Activated effector memory CD4-positive, alpha-beta T cell treated with anti-CD3 and anti-CD28 coated beads, Interleukin-2, amount 50 U/mL, for 16 hours (primary cell): ENCODE data around the gene SMIM33.
"Not testable (repeated sequence)": the region's sequence is repeated elsewhere in the genome, so short reads cannot be mapped to it uniquely, and the experiment has no call there.

Experiments used
- DNase-seq: peaks from one replicate; pipeline ENCODE4 v3.0.0-alpha.2; 2020

Gene SMIM33

GRCh38 chr5:139470821-139471300, at the start of gene SMIM33:
Gene SMIM33 (plus strand): TSS chr5:139471004. CDS start chr5:139471122, 118 bp downstream.
- DNase-seq: peak; percentile 79

DNA sequence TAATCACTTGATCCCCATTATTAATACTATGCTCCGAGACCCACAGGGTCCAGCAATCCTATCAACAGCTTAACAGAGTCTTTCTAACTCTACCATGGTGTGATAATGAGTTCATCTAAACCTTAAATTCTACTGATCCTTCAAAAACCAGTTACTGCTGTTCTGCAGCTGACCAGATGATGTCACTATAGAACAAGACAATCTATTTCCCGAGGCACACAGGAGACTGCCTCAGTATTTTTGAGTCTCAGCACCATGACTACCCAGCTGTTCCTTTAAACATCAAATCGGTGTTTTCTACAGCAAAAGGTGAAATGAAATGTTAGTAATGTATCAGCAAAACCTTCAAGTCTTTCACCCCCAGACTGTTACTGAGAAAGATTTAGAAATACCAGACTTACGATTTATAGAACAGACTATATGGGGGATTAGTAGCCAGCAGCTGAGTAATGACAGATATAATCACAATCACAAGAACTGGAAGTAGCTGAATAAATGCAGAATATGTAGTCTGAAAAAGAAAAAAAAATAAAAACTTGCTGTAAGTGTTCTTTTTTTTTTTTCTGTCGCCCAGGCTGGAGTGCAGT, 48.4 kb upstream of the SMIM33 start:
- DNase-seq: no peak

- DNase-seq: no peak
These were observed 45.3 kb upstream of the SMIM33 start for GRCh38 chr5:139425497-139425896.

GRCh38 chr5:139426203-139426885, 44.5 kb upstream of the SMIM33 start:
- DNase-seq: no peak

- no peak for DNase-seq
These were observed 40.8 kb upstream of the SMIM33 start for GRCh38 chr5:139430015-139430414.

GRCh38 chr5:139431706-139432105, 39.1 kb upstream of the SMIM33 start:
- DNase-seq: no peak

DNA sequence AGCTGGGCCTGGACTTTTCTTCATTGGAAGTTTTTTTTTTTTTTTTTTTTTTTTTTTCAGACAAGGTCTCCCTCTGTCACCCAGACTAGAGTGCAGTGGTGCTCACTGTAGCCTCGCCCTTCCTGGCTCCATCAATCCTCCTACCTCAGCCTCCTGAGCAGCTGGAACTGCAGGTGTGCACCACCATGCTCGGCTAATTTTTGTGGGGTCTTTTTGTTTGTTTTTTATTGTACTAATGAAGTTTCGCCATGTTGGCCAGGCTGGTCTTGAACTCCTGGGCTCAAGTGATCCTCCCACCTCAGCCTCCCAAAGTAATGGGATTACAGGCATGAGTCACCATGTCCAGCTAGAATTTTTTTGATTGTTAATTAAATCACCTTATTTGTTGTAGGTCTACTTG, 35.1 kb upstream of the SMIM33 start:
- DNase-seq: no peak

DNA sequence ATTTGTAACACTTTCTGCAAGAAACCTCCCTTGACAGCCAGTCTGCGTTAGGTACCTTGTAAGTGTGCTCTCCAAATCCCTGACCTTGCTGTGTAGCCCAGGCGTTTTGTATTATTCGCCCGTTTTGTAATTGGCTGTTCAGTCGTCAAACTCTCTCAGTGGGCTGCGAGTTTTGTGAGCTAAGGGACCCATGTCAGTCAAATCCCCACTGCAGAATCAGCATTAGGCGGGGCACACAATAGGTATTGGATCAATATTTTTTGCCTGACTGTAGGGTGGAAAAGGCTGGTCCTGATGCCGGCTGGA, 32.1 kb upstream of the SMIM33 start:
- no peak for DNase-seq

DNA sequence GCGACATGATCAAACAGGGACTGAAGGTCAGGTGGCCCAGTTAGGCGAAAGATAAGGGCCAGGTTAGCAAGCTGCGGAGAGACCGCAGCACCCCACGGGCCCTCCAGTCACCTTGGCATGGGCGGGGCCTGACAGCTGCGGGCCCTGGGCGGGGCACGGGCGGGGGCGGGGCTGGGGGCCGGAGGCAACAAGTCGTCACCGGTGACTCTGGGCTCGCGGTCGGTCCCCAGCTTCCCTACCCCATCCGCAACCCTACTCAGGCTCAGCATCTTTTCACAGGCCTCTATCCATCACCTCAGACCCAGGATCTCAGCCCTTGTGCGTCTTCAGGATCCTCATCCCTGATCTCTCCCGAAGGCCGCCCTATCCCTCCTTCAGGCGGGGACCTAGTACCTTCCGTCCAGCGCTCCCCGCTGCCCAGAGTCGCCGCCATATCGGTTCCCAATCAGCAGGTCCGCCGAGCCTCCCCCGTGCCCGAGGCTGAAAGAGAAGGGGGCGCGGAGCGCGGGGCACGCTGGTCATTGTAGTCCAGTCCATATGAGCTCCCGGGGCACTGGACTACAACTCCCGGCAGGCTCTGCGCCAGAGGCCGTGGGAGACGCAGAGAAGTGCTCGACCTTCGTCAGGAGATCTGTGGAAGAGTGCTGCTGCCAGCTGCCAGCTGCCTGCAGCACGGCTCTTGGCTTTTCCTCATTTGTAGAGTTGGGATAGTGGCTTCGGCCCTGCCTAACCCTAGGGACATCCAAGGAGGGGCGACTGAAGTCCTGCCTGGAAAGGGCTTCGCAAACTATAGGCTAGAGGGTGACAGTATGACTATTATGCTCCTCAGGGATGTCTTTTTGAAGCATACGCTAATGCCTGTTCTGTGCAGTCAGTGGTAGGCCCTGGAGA, 31.5 kb upstream of the SMIM33 start, which contains the start of gene DNAJC18:
TSS of gene DNAJC18 (minus strand) at position 513 of the 891 bp plus-strand sequence. CDS start at position 433, 80 bp downstream.
- DNase-seq: peak; percentile 97

GRCh38 chr5:139440416-139440815, 30.4 kb upstream of the SMIM33 start:
- DNase-seq: not testable (repeated sequence)

DNA sequence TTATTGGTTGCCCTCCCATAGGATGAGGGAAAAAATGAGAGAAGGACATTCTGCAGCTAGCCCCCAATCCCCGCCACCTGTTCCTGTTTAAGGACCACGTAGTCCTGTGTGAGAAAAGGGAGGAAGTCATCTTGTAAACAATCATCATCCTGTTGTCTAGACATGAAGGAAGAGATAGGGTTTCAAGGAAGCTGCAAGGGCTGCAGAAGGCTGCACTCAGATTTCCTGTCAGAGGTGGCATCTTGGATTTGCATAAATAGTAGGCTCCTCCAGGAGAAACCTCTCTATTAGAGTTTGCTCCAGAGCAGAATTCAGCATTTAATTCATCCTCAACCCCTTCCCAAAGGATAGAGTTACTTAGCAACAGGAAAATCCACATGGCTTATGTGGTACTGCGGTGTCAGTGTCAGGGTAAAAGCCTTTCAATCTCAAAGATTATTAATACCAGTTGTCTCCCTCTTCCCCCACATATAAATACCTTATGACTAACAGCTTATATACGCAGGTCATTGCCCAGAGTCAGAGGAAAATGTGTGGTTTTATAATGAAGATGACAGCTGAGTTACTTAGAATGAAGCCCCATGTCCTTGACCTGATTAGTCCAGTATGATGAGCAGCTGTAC, 26.9 kb upstream of the SMIM33 start:
- no peak for DNase-seq

DNA sequence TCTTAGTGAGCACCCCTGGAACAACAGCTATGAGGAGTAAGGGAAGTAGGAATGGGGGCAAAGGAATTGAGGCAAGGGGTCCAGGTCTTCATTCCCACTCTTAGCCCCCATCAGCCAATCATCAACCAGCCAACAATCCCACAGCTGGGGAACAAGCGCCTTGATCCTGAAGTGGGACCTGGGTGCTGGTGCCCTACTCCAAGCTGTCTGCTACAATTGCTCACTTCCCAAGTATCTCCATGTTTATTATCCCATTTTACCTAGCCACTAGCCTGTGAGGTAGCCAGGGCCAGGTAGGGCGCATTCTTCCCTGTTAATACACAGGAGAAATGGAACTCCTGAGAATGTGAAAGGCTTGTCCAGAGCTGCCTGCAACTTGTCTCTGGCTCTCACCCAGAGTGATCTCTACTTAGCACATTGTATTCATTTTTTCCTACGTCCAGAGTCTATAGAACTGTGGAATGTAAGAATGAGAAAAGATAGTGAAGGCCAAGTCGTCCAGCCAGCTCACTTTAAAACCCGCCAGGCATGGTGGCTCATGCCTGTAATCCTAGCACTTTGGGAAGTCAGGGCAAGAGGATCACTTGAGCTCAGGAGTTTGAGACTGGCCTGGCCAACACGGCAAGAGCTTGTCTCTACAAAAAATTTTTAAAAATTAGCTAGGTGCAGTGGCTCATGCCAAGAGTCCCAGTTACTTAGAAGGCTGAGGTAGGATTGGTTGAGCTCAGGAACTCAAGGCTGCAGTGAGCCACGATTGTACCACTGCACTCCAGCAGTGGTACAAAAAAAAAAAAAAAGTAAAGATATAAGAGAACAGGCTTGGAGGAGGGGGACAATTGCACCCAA, 25.3 kb upstream of the SMIM33 start:
- DNase-seq: no peak

- DNase-seq: no peak
These were observed 23.6 kb upstream of the SMIM33 start for GRCh38 chr5:139446956-139447779.

- no peak for DNase-seq
These were observed 19.6 kb upstream of the SMIM33 start for GRCh38 chr5:139451176-139451575.

GRCh38 chr5:139451878-139452660, 18.7 kb upstream of the SMIM33 start:
- DNase-seq: no peak

DNA sequence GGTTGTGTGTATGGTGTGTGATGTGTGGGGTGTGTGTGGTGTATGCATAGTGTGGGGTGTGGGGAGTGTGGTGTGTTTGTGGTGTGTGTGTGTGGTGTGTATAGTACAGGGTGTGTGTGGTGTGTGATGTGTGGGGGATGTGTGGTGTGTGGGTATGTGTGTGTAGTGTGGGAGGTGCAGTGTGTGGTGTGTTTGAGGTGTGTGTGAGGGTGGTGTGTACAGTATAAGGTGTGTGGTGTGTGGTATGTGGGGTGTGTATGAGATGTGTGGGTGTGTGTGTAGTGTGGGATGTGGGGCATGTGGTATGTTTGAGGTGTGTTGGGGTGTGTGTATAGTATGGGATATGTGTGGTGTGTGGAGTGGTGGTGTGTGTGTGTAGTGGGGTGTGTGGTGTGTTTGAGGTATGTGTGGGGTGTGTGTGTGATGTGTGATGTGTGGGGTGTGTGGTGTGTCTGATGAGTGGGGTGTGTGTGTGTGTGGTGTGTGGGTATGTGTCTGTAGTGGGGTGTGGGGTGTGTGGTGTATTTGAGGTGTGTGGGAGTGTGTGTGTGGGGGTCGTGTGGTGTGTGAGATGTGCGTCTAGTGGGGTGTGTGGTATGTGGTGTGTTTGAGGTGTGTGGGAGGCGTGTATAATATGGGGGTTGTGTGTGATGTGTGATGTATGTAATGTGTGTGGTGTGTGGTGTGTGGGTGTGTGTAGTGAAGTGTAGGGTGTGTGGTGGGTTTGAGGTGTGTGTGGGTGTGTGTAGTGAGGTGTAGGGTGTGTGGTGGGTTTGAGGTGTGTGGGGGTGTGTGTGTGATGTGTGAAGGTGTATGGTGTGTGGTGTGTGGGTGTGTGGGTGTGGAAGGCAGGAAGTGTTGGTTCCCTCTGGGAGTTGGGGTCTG, 16.9 kb upstream of the SMIM33 start:
- DNase-seq: no peak

GRCh38 chr5:139454568-139455290, 16.1 kb upstream of the SMIM33 start:
- no peak for DNase-seq

- peak; percentile 58 for DNase-seq
These were observed 14.0 kb upstream of the SMIM33 start for GRCh38 chr5:139456776-139457175.

GRCh38 chr5:139457241-139457640, 13.6 kb upstream of the SMIM33 start:
- DNase-seq: peak; percentile 61
